GM23338 (cell line): ENCODE measurements around the gene NFIB. TPM values are rescaled to one million over a fixed set of nuclear protein-coding genes. Genes with fewer than 3 reads are reported as not detected.

ENCODE experiments used
- ATAC-seq: fragments of 200-7000 bp; cut with Tn5 transposase; 3 replicates; pipeline ENCODE4 v1.9.1; 2020
- DNase-seq: peaks from one replicate; pipeline ENCODE4 v3.0.0-alpha.2; 2015; ENCODE audit warnings: low spot score
- H2AFZ ChIP-seq: fragments of 200-600 bp; sonication (generic); 2 replicates; pipeline ENCODE4 v1.8.0; 2016; ENCODE audit warnings: antibody characterized with exemption, mild to moderate bottlenecking, moderate library complexity
- H3F3A ChIP-seq: fragments of 200-600 bp; sonication (generic); replicated peaks from 2 replicates; pipeline ENCODE4 v1.8.0; 2017; ENCODE audit warnings: antibody characterized with exemption, mixed run types, low read depth
- H3K27ac ChIP-seq: fragments of 200-600 bp; sonication (generic); 2 replicates; pipeline ENCODE4 v1.6.1; 2016; ENCODE audit warnings: low read depth
- H3K27me3 ChIP-seq: fragments of 200-600 bp; sonication (generic); 2 replicates; pipeline ENCODE4 v1.8.0; 2016; ENCODE audit warnings: mild to moderate bottlenecking, mixed run types, moderate library complexity; ENCODE audit not compliant: insufficient read depth
- H3K36me3 ChIP-seq: fragments of 200-600 bp; sonication (generic); 2 replicates; pipeline ENCODE4 v1.8.0; 2016; ENCODE audit warnings: mild to moderate bottlenecking; ENCODE audit not compliant: insufficient read depth
- H3K4me1 ChIP-seq: fragments of 200-600 bp; sonication (generic); 2 replicates; pipeline ENCODE4 v1.8.0; 2016; ENCODE audit warnings: mild to moderate bottlenecking, moderate library complexity; ENCODE audit not compliant: insufficient read depth
- H3K4me2 ChIP-seq: fragments of 200-600 bp; sonication (generic); 2 replicates; pipeline ENCODE4 v1.7.1; 2017; ENCODE audit warnings: mixed run types
- H3K4me3 ChIP-seq: fragments of 200-600 bp; sonication (generic); 2 replicates; pipeline ENCODE4 v1.6.1; 2016; ENCODE audit warnings: mixed run types
- H3K79me2 ChIP-seq: fragments of 200-600 bp; sonication (generic); replicated peaks from 2 replicates; pipeline ENCODE4 v1.8.0; 2017; ENCODE audit warnings: mild to moderate bottlenecking; ENCODE audit not compliant: insufficient read depth
- H3K9me2 ChIP-seq: fragments of 200-600 bp; sonication (generic); 2 replicates; pipeline ENCODE4 v1.8.0; 2017; ENCODE audit not compliant: insufficient read depth
- H4K20me1 ChIP-seq: fragments of 200-600 bp; sonication (generic); replicated peaks from 2 replicates; pipeline ENCODE4 v1.8.0; 2017; ENCODE audit warnings: mild to moderate bottlenecking; ENCODE audit not compliant: insufficient read depth
- H3K27ac Mint-ChIP-seq: 2 replicates; pipeline ENCODE4 v1.8.0; 2020; ENCODE audit warnings: inconsistent platforms, mild to moderate bottlenecking, moderate library complexity, mixed read lengths
- H3K27me3 Mint-ChIP-seq: 3 replicates; pipeline ENCODE4 v1.8.0; 2022; ENCODE audit warnings: low read depth, mild to moderate bottlenecking, moderate library complexity, mixed read lengths, inconsistent platforms; ENCODE audit not compliant: insufficient read depth, poor library complexity
- H3K36me3 Mint-ChIP-seq: 3 replicates; pipeline ENCODE4 v1.8.0; 2021; ENCODE audit warnings: low read depth, mild to moderate bottlenecking, inconsistent platforms, moderate library complexity, mixed read lengths
- H3K4me1 Mint-ChIP-seq: 3 replicates; pipeline ENCODE4 v1.8.0; 2020; ENCODE audit warnings: mild to moderate bottlenecking, inconsistent platforms, mixed read lengths
- H3K4me3 Mint-ChIP-seq: 3 replicates; pipeline ENCODE4 v1.8.0; 2021; ENCODE audit warnings: moderate library complexity, mild to moderate bottlenecking, inconsistent platforms, mixed read lengths
- H3K9me3 Mint-ChIP-seq: 3 replicates; pipeline ENCODE4 v1.8.0; 2020; ENCODE audit warnings: moderate library complexity, mild to moderate bottlenecking, inconsistent platforms, mixed read lengths
- CREB1 ChIP-seq: fragments of 250-450 bp; sonication (Bioruptor Pico); IDR thresholded peaks from 2 replicates; pipeline ENCODE4 v1.5.0; 2020; ENCODE audit warnings: low read depth, mild to moderate bottlenecking, moderate library complexity
- CTCF ChIP-seq, 2 experiments: fragments of 200-600 bp in 1 of 2; sonication (generic) in 1 of 2; conservative IDR thresholded peaks; 2 replicates each; pipeline versions ENCODE4 v1.5.1 to v1.6.1; 2016 to 2017; ENCODE audit warnings: antibody characterized with exemption in 2 of 2, low read depth in 2 of 2, mild to moderate bottlenecking in 2 of 2, moderate library complexity in 1 of 2
- EZH2phosphoT487 ChIP-seq: fragments of 200-600 bp; sonication (generic); IDR thresholded peaks from one replicate; pipeline ENCODE4 v1.8.1; 2018; ENCODE audit warnings: antibody characterized with exemption; ENCODE audit not compliant: unreplicated experiment
- JUNB ChIP-seq: IDR thresholded peaks from one replicate; pipeline ENCODE4 v1.6.1; 2016; ENCODE audit warnings: antibody characterized with exemption; ENCODE audit not compliant: unreplicated experiment
- NANOG ChIP-seq: IDR thresholded peaks from 2 replicates; pipeline ENCODE4 v1.6.1; 2016; ENCODE audit warnings: antibody characterized with exemption, borderline replicate concordance
- POLR2AphosphoS5 ChIP-seq: IDR thresholded peaks from 2 replicates; pipeline ENCODE4 v1.6.1; 2016; ENCODE audit warnings: antibody characterized with exemption, low read depth
- ZNF114 ChIP-seq: fragments of 250-450 bp; sonication (Bioruptor Pico); IDR thresholded peaks from 2 replicates; pipeline ENCODE4 v1.5.0; 2020; ENCODE audit warnings: mild to moderate bottlenecking, moderate library complexity
- ZNF331 ChIP-seq: fragments of 250-450 bp; sonication (Bioruptor Pico); IDR thresholded peaks from 2 replicates; pipeline ENCODE4 v1.5.0; 2020; ENCODE audit warnings: low read depth, mild to moderate bottlenecking, moderate library complexity
- ZNF462 ChIP-seq: fragments of 250-450 bp; sonication (Bioruptor Pico); IDR thresholded peaks from 2 replicates; pipeline ENCODE4 v1.5.0; 2020; ENCODE audit warnings: mild to moderate bottlenecking, moderate library complexity
- polyA plus RNA-seq: library from polyadenylated mRNA; unstranded; fragments of >200 nt; fragmentation: Nextera tagmentation; extraction: Ambion mirVana; gene quantifications from 2 replicates; pipeline ENCODE4 v1.2.1, GENCODE V29; 2016
- total RNA-seq: library from RNA; depleted of rRNA; stranded (reverse); fragments of >200 nt; shearing (Covaris generic); gene quantifications from 2 replicates; pipeline ENCODE4 v1.2.3, GENCODE V29; 2014
- TF ChIP-seq, protein P1 (sequence below): IDR thresholded peaks from 2 replicates; pipeline ENCODE4 v1.6.1; 2016; ENCODE audit warnings: antibody characterized with exemption

NFIB gene
- total and polyA plus RNA-seq, 2 experiments from 2014 or later, result 3.9 to 4.7 TPM

GRCh38 chr9:14318361-14318760 is 4.4 kb upstream of the NFIB start:
- Mint-ChIP-seq H3K9me3 (peaks cover 4% of the 10 kb centered on the region; the same call in 1 of the 3 replicates), H3K27ac (no peak overlapping the region), H3K36me3 (peaks cover 2% of the 10 kb centered on the region; the same call in 1 of the 3 replicates), H3K27me3 (peaks cover 41% of the 10 kb centered on the region), H3K4me1 (peaks cover 62% of the 10 kb centered on the region), H3K4me3 (peak overlapping the region; percentile 95; the same call in 2 of the 3 replicates)
- Histone ChIP-seq H3K79me2 (no peaks in the 10 kb centered on the region), H3K36me3 (no peaks in the 10 kb centered on the region), H3K9me2 (no peaks in the 10 kb centered on the region), H3K4me1 (peaks cover 51% of the 10 kb centered on the region), H3K4me3 (peak overlapping the region; percentile 85; the same call in 1 of the 2 replicates), H4K20me1 (no peaks in the 10 kb centered on the region), H2AFZ (no peak overlapping the region), H3K27me3 (peaks cover 56% of the 10 kb centered on the region), H3F3A (peaks cover 10% of the 10 kb centered on the region), H3K27ac (no peak overlapping the region), H3K4me2 (peak overlapping the region; percentile 89)
- TF ChIP-seq ZNF331 (CRISPR knock-in tag), result no peak
- ATAC-seq (no peak), DNase-seq (no peak)

DNA sequence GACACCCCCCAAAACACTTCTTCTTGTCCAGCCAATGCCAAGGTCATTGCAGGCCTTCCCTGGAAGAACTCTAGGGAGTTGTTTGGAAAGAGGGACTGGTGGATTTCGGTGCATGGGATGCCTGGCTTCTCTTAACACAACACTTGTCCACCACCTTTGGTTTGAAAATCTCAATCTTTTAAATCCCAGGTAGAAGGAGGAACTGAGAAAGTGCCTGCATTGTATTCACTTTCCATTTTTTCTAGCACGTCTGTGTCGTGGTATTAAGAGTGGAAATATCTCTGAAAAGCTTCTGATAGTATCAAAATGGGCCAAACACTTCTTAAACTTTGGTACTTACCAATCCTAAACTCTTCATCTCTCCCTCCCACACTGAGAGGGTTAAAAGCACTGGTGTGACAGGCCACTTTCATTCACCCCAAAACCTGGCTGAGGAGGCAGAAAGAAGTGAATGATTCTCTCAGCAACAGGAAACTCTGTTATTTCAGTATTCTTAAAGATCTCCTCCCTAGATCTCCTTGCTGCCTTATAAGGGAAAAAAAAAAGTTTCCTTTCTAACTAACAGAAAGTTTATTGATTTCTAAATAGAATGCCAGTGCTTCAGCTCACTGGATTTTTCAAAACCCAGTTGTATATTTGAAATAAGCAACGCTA is 3.9 kb upstream of the NFIB start:
- Histone ChIP-seq H2AFZ (no peak overlapping the region), H4K20me1 (no peaks in the 10 kb centered on the region), H3K4me3 (peak overlapping the region; percentile 85; the same call in 1 of the 2 replicates), H3K36me3 (no peaks in the 10 kb centered on the region), H3F3A (peaks cover 12% of the 10 kb centered on the region), H3K27me3 (peaks cover 54% of the 10 kb centered on the region), H3K4me2 (peak overlapping the region; percentile 89), H3K27ac (no peak overlapping the region), H3K9me2 (no peaks in the 10 kb centered on the region), H3K4me1 (peaks cover 48% of the 10 kb centered on the region), H3K79me2 (no peaks in the 10 kb centered on the region)
- Mint-ChIP-seq H3K27ac (no peak overlapping the region), H3K4me1 (peaks cover 58% of the 10 kb centered on the region), H3K9me3 (peaks cover 4% of the 10 kb centered on the region; the same call in 1 of the 3 replicates), H3K36me3 (peaks cover 2% of the 10 kb centered on the region; the same call in 1 of the 3 replicates), H3K27me3 (peaks cover 42% of the 10 kb centered on the region), H3K4me3 (peak overlapping the region; percentile 95)
- DNase-seq (no peak), ATAC-seq (no peak)
- no peak for TF ChIP-seq NANOG
- no peak for TF ChIP-seq CREB1
- TF ChIP-seq POLR2AphosphoS5, result no peak
- no peak for TF ChIP-seq JUNB
- no peak for TF ChIP-seq ZNF114 (CRISPR knock-in tag)
- no peak for TF ChIP-seq CTCF (conservative IDR thresholded peaks at IDR 0.05; ENCODE audit: low read depth in 2 of 2)
- TF ChIP-seq EZH2phosphoT487, result no peak
- TF ChIP-seq ZNF462, result no peak
- TF ChIP-seq, protein P1, sequence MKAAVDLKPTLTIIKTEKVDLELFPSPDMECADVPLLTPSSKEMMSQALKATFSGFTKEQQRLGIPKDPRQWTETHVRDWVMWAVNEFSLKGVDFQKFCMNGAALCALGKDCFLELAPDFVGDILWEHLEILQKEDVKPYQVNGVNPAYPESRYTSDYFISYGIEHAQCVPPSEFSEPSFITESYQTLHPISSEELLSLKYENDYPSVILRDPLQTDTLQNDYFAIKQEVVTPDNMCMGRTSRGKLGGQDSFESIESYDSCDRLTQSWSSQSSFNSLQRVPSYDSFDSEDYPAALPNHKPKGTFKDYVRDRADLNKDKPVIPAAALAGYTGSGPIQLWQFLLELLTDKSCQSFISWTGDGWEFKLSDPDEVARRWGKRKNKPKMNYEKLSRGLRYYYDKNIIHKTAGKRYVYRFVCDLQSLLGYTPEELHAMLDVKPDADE, result no peak
- no peak for TF ChIP-seq ZNF331 (CRISPR knock-in tag)
